Endodermal cell (in vitro differentiated cells): ENCODE measurements around the gene JPH2. TPM values are rescaled to one million over a fixed set of nuclear protein-coding genes. Genes with fewer than 3 reads are reported as not detected.

Experiments
- DNase-seq: peaks from one replicate; pipeline ENCODE4 v3.0.0-alpha.2; 2017
- H3K27ac ChIP-seq: 2 replicates; pipeline ENCODE4 v1.5.1; 2013; ENCODE audit warnings: mild to moderate bottlenecking, low read depth, low read length, moderate library complexity
- H3K27me3 ChIP-seq: 2 replicates; pipeline ENCODE4 v1.6.1; 2013; ENCODE audit warnings: mild to moderate bottlenecking, low read length, moderate library complexity; ENCODE audit not compliant: insufficient read depth, control insufficient read depth, poor library complexity, severe bottlenecking
- H3K36me3 ChIP-seq: 2 replicates; pipeline ENCODE4 v1.7.0; 2013; ENCODE audit warnings: mild to moderate bottlenecking, low read length, moderate library complexity; ENCODE audit not compliant: control insufficient read depth, insufficient read depth
- H3K4me1 ChIP-seq: one replicate; pipeline ENCODE4 v1.7.0; 2013; ENCODE audit warnings: low read length; ENCODE audit not compliant: control insufficient read depth, insufficient read depth
- H3K4me3 ChIP-seq: 2 replicates; pipeline ENCODE4 v1.5.1; 2013; ENCODE audit warnings: mild to moderate bottlenecking, low read length, moderate library complexity
- H3K9ac ChIP-seq: 2 replicates; pipeline ENCODE4 v1.6.1; 2013; ENCODE audit warnings: mild to moderate bottlenecking, low read length, moderate library complexity; ENCODE audit not compliant: poor library complexity, severe bottlenecking; ENCODE audit errors: extremely low read depth
- H3K9me3 ChIP-seq: 2 replicates; pipeline ENCODE4 v1.6.1; 2013; ENCODE audit warnings: mild to moderate bottlenecking, low read length, moderate library complexity; ENCODE audit not compliant: control insufficient read depth
- H3K27ac Mint-ChIP-seq: 2 replicates; pipeline ENCODE4 v1.8.0; 2020; ENCODE audit warnings: mixed read lengths
- H3K27me3 Mint-ChIP-seq: 2 replicates; pipeline ENCODE4 v1.8.0; 2021; ENCODE audit warnings: mild to moderate bottlenecking, mixed read lengths; ENCODE audit not compliant: insufficient read depth
- H3K36me3 Mint-ChIP-seq: 2 replicates; pipeline ENCODE4 v1.8.0; 2020; ENCODE audit warnings: low read depth, mixed read lengths
- H3K4me1 Mint-ChIP-seq: 2 replicates; pipeline ENCODE4 v1.8.0; 2020; ENCODE audit warnings: mixed read lengths
- H3K4me3 Mint-ChIP-seq: 2 replicates; pipeline ENCODE4 v1.8.0; 2020; ENCODE audit warnings: mild to moderate bottlenecking, moderate library complexity, mixed read lengths
- H3K9me3 Mint-ChIP-seq: 2 replicates; pipeline ENCODE4 v1.8.0; 2020; ENCODE audit warnings: mild to moderate bottlenecking, mixed read lengths
- CTCF ChIP-seq: fragments of 200-600 bp; sonication (generic); conservative IDR thresholded peaks from 2 replicates; pipeline ENCODE4 v1.5.0; 2021; ENCODE audit warnings: antibody characterized with exemption, mild to moderate bottlenecking
- WGBS, 2 experiments: methylation state at CpG; one replicate each; pipeline versions ENCODE4 v1.1.5 to v1.1.7; 2013; ENCODE audit warnings: missing lambda C conversion rate in 2 of 2, mixed read lengths in 1 of 2; ENCODE audit not compliant: insufficient coverage in 1 of 2, insufficient read length in 1 of 2; 5-methylcytosine and 5-hydroxymethylcytosine counted together
- total RNA-seq, 2 donors: library from RNA; stranded (reverse); fragmentation: NEBNext Ultra II Directional in 1 of 2; extraction: Animal tissue kit (Norgen Biotek cat#: 25700) in 1 of 2; gene quantifications; 2 replicates in 1 of 2; 3 replicates in 1 of 2; pipeline ENCODE4 v1.2.1, GENCODE V29; 2021

Gene JPH2
- total RNA-seq, 2 donors from 2014 or later, result 0.86 to 1.0 TPM

DNA sequence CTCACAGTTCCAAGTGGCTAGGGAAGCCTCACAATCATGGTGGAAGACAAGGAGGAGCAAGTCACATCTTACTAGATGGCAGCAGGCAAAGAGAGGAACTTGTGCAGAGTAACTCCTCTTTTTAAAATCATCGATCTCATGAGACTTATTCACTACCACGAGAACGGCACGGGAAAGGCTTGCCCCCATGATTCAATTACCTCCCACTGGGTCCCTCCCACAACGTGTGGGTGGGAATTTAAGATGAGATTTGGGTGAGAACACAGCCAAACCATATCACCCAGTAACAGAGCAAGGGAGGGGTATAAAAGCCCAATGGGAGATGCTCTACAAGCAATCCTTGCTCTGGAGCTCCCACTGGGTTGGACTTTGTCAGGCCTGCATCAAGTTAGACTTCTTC, 80.4 kb downstream of the JPH2 start:
- no peak overlapping the region for H3K9ac ChIP-seq

DNA sequence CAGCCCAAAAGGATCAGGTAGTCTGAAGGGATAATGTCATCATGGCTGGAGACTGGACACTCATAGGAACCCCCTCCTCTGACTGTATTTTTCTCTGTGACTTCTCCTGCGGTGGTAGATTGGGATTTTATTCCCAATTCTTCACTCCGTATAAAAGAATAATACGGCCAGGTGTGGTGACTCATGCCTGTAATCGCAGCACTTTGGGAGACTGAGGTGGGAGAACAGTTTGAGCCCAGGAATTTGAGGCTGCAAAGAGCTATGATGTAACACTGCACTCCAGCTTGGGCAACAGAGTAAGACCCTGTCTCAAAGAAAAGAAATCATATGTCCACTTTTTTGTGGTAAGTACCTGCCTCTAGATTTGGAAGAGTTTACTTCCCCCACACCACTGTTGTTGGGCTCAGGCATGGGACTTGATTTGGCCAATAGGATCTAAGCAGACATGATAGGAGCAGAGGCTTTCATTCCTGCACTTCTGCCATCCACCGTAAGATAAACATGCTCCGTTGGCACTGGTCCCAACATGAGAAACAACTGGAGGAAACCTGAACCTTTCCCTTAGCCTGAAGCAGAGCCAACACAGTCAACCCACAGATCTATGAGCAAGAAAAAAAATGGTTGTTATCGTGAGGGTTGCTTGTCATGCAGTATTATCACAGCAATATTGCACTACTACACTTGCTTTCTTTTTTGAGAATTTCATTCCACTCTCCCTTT, 82.0 kb downstream of the JPH2 start:
- Histone ChIP-seq H3K4me1 (no peaks in the 10 kb centered on the region), H3K9me3 (peaks cover 32% of the 10 kb centered on the region), H3K36me3 (no peaks in the 10 kb centered on the region), H3K27ac (no peak overlapping the region), H3K27me3 (peaks cover 17% of the 10 kb centered on the region), H3K4me3 (no peak overlapping the region), H3K9ac (no peak overlapping the region)
- no peaks in the 10 kb centered on the region for H3K4me1 Mint-ChIP-seq
- 87 to 89% methylated on average over 5 to 7 of the region's 7 CpGs for WGBS, 2 experiments
- no peak overlapping the region for H3K4me3 Mint-ChIP-seq
- peaks cover 29% of the 10 kb centered on the region for H3K9me3 Mint-ChIP-seq
- no peaks in the 10 kb centered on the region for H3K36me3 Mint-ChIP-seq
- TF ChIP-seq CTCF, result no peak
- H3K27ac Mint-ChIP-seq, result no peak overlapping the region
- DNase-seq, result no peak
- H3K27me3 Mint-ChIP-seq, result peaks cover 46% of the 10 kb centered on the region

More for the DNA sequence above, 80.4 kb downstream of the JPH2 start:
- Mint-ChIP-seq H3K4me3 (no peak overlapping the region), H3K9me3 (peaks cover 29% of the 10 kb centered on the region), H3K36me3 (no peaks in the 10 kb centered on the region), H3K27ac (no peak overlapping the region), H3K27me3 (peaks cover 42% of the 10 kb centered on the region), H3K4me1 (no peaks in the 10 kb centered on the region)
- Histone ChIP-seq H3K27ac (no peak overlapping the region), H3K4me3 (no peak overlapping the region), H3K36me3 (no peaks in the 10 kb centered on the region), H3K27me3 (peaks cover 17% of the 10 kb centered on the region), H3K9me3 (peaks cover 32% of the 10 kb centered on the region), H3K4me1 (no peaks in the 10 kb centered on the region)
- WGBS, 2 experiments, result 90 to 93% methylated on average over 2 to 4 of the region's 5 CpGs
- no peak for TF ChIP-seq CTCF
- DNase-seq, result peak; percentile 6

- H3K27me3 Mint-ChIP-seq, result peaks cover 40% of the 10 kb centered on the region
- H3K27ac Mint-ChIP-seq, result no peak overlapping the region
- no peak overlapping the region for H3K4me3 Mint-ChIP-seq
- no peak for DNase-seq
- no peak overlapping the region for H3K4me3 ChIP-seq
- H3K27ac ChIP-seq, result no peak overlapping the region
- peaks cover 16% of the 10 kb centered on the region for H3K9me3 ChIP-seq
- no peaks in the 10 kb centered on the region for H3K36me3 Mint-ChIP-seq
- H3K4me1 ChIP-seq, result no peaks in the 10 kb centered on the region
- no peak for TF ChIP-seq CTCF
- peaks cover 17% of the 10 kb centered on the region for H3K27me3 ChIP-seq
- no peaks in the 10 kb centered on the region for H3K36me3 ChIP-seq
- H3K4me1 Mint-ChIP-seq, result no peaks in the 10 kb centered on the region
- 100% methylated on average over 1 of the region's 1 CpG; no CpG with 5 or more reads in 1 of the 2 experiments for WGBS, 2 experiments
- H3K9me3 Mint-ChIP-seq, result peaks cover 9% of the 10 kb centered on the region
- H3K9ac ChIP-seq, result no peak overlapping the region
Measured at GRCh38 chr20:44102582-44102981, 84.4 kb downstream of the JPH2 start.
